K562 (cell line): ENCODE data around the gene CLNK. TPM values are rescaled to one million over a fixed set of nuclear protein-coding genes. Genes with fewer than 3 reads are reported as not detected.

ENCODE experiments used
- ATAC-seq: fragments of 200-7000 bp; cut with Tn5 transposase; 3 replicates; pipeline ENCODE4 v1.9.1; 2020; ENCODE audit warnings: moderate library complexity
- BruUV-seq: library from RNA; stranded (reverse); fragments of 400-500 nt; replicated peaks from 2 replicates; lab custom pipeline; 2021; lab: Mats Ljungman, UMichigan
- CTCF ChIA-PET: fragments of 300-600 bp; formaldehyde crosslinking; extraction: SDS; loops from one replicate; lab custom pipeline; 2021; ENCODE audit warnings: low intra/inter-chr PET ratio; lab: Yijun Ruan, JAX
- POLR2A ChIA-PET: fragments of 300-600, 350-650 bp; sonication (Branson Sonifier 250); formaldehyde crosslinking; extraction: SDS; loops from one replicate; lab custom pipeline; 2021; ENCODE audit warnings: antibody characterized with exemption, inconsistent platforms; lab: Yijun Ruan, JAX
- DNase-seq, 4 experiments: peaks; one replicate each; pipeline versions ENCODE4 v3.0.0 to v3.0.0-alpha.2; 2011 to 2018; ENCODE audit warnings: low spot score in 3 of 4, mixed read lengths in 3 of 4; ENCODE audit errors: extremely low read depth in 1 of 4
- FAIRE-seq: peaks from 2 replicates; lab custom pipeline; 2011; peaks lifted over from hg19 to GRCh38; lab: Jason Lieb, UNC
- H2AFZ ChIP-seq: 2 replicates; pipeline ENCODE4 v1.6.0; 2011; ENCODE audit warnings: low read depth, low read length, control low read depth, inconsistent platforms
- H3K27ac ChIP-seq: fragments of 200-600 bp; 3 replicates; pipeline ENCODE4 v1.8.0; 2011; ENCODE audit warnings: low read depth, mild to moderate bottlenecking, control low read depth, inconsistent platforms, low read length, moderate library complexity, mixed read lengths; ENCODE audit errors: extremely low read depth
- H3K27me3 ChIP-seq, 2 experiments: fragments of 300-600 bp in 1 of 2; 2 replicates in 1 of 2; 3 replicates in 1 of 2; pipeline versions ENCODE4 v1.6.0 to v1.8.0; 2011; ENCODE audit warnings: inconsistent platforms in 2 of 2, low read length in 2 of 2, mild to moderate bottlenecking in 1 of 2, mixed read lengths in 1 of 2, moderate library complexity in 1 of 2; ENCODE audit not compliant: control insufficient read depth in 2 of 2, insufficient read depth in 2 of 2
- H3K36me3 ChIP-seq: fragments of 300-600 bp; 3 replicates; pipeline ENCODE4 v1.8.0; 2011; ENCODE audit warnings: mild to moderate bottlenecking, low read length, inconsistent platforms; ENCODE audit not compliant: control insufficient read depth, insufficient read depth
- H3K4me1 ChIP-seq, 2 experiments: fragments of 200-600 bp in 1 of 2; replicated peaks in 1 of 2; 2 replicates in 1 of 2; 3 replicates in 1 of 2; pipeline versions ENCODE4 v1.5.1 to v1.8.0; 2011; ENCODE audit warnings: inconsistent platforms in 2 of 2, low read length in 2 of 2, mild to moderate bottlenecking in 1 of 2, mixed read lengths in 1 of 2, moderate library complexity in 1 of 2; ENCODE audit not compliant: control insufficient read depth in 2 of 2, insufficient read depth in 2 of 2
- H3K4me2 ChIP-seq: 2 replicates; pipeline ENCODE4 v1.6.1; 2011; ENCODE audit warnings: low read length, control low read depth, inconsistent platforms, mixed read lengths; ENCODE audit not compliant: insufficient read depth
- H3K4me3 ChIP-seq: fragments of 200-600 bp; sonication (generic), shearing (Covaris generic); 2 replicates; pipeline ENCODE4 v1.5.1; 2016; ENCODE audit warnings: control low read depth, inconsistent platforms
- H3K79me2 ChIP-seq: fragments of 200-600 bp; 3 replicates; pipeline ENCODE4 v1.8.0; 2011; ENCODE audit warnings: low read length, inconsistent platforms; ENCODE audit not compliant: control insufficient read depth, insufficient read depth
- H3K9ac ChIP-seq, 2 experiments: 2 replicates each; pipeline versions ENCODE4 v1.6.0 to v1.6.1; 2011; ENCODE audit warnings: low read depth in 2 of 2, low read length in 2 of 2, control low read depth in 1 of 2, inconsistent platforms in 1 of 2, mild to moderate bottlenecking in 1 of 2, mixed read lengths in 1 of 2; ENCODE audit not compliant: insufficient read depth in 1 of 2
- H3K9me1 ChIP-seq: one replicate; pipeline ENCODE4 v1.6.0; 2011; ENCODE audit warnings: inconsistent platforms, mild to moderate bottlenecking, low read length, moderate library complexity; ENCODE audit not compliant: control insufficient read depth, insufficient read depth
- H3K9me3 ChIP-seq: replicated peaks from 2 replicates; pipeline ENCODE4 v1.5.1; 2011; ENCODE audit warnings: low read depth, low read length, inconsistent platforms; ENCODE audit not compliant: control insufficient read depth, insufficient read depth
- H4K20me1 ChIP-seq: replicated peaks from 2 replicates; pipeline ENCODE4 v1.6.1; 2011; ENCODE audit warnings: low read length, inconsistent platforms, mixed read lengths; ENCODE audit not compliant: control insufficient read depth, insufficient read depth
- CHCHD3 ChIP-seq: fragments of 250-450 bp; sonication (Bioruptor Pico); IDR thresholded peaks from 2 replicates; pipeline ENCODE4 v2.1.2; 2022; ENCODE audit warnings: mild to moderate bottlenecking
- ELF2 ChIP-seq: fragments of 250-450 bp; sonication (Bioruptor Pico); IDR thresholded peaks from 2 replicates; pipeline ENCODE4 v1.5.0; 2021; ENCODE audit warnings: mild to moderate bottlenecking
- ETS2 ChIP-seq: IDR thresholded peaks from 2 replicates; pipeline ENCODE4 v1.6.1; 2016; ENCODE audit warnings: borderline replicate concordance, missing genetic modification characterization, mild to moderate bottlenecking, moderate library complexity, missing compliant biosample characterization; ENCODE audit not compliant: poor library complexity, severe bottlenecking
- GATAD2B ChIP-seq: fragments of 450-650 bp; IDR thresholded peaks from 2 replicates; pipeline ENCODE4 v1.6.1; 2017; ENCODE audit warnings: mild to moderate bottlenecking, borderline replicate concordance
- GTF2A2 ChIP-seq: IDR thresholded peaks from 2 replicates; pipeline ENCODE4 v1.6.1; 2016; ENCODE audit warnings: mild to moderate bottlenecking, missing genetic modification characterization, missing compliant biosample characterization
- MXI1 ChIP-seq: IDR thresholded peaks from 2 replicates; pipeline ENCODE4 v1.6.1; 2011; ENCODE audit warnings: low read depth, mild to moderate bottlenecking, improper control_type of control experiment, low read length
- MYC ChIP-seq, 2 experiments: fragments of 250-450 bp in 1 of 2; sonication (Bioruptor Pico) in 1 of 2; IDR thresholded peaks; 2 replicates each; pipeline versions ENCODE4 v1.5.1 to v1.6.1; 2012 to 2021; ENCODE audit warnings: low read depth in 2 of 2, borderline replicate concordance in 1 of 2, improper control_type of control experiment in 1 of 2, low read length in 1 of 2, mild to moderate bottlenecking in 1 of 2, moderate library complexity in 1 of 2
- TSC22D4 ChIP-seq: fragments of 450-650 bp; IDR thresholded peaks from 2 replicates; pipeline ENCODE4 v1.6.1; 2016; ENCODE audit warnings: missing genetic modification characterization, missing biosample characterization, control low read depth
- ZNF282 ChIP-seq: sonication (generic); formaldehyde crosslinking; IDR thresholded peaks from 2 replicates; pipeline ENCODE4 v1.8.1; 2023; ENCODE audit warnings: missing genetic modification reagents
- ZNF398 ChIP-seq: fragments of 250-450 bp; sonication (Bioruptor Pico); IDR thresholded peaks from 2 replicates; pipeline ENCODE4 v1.8.0; 2021; ENCODE audit warnings: moderate library complexity, mild to moderate bottlenecking, inconsistent platforms
- ZNF586 ChIP-seq: fragments of 450-650 bp; formaldehyde crosslinking; conservative IDR thresholded peaks from 2 replicates; pipeline ENCODE4 v1.4.0; 2020; ENCODE audit warnings: mild to moderate bottlenecking, moderate library complexity
- ZSCAN32 ChIP-seq: fragments of 450-650 bp; formaldehyde crosslinking; IDR thresholded peaks from 2 replicates; pipeline ENCODE4 v1.4.0; 2020; ENCODE audit warnings: mild to moderate bottlenecking, moderate library complexity
- WGBS: fragments of 100-300 bp; shearing (Covaris generic); methylation state at CpG from one replicate; pipeline ENCODE4 v1.1.6; 2016; ENCODE audit warnings: low coverage, mixed read lengths; ENCODE audit not compliant: insufficient coverage; ENCODE audit errors: missing lambda C conversion rate; 5-methylcytosine and 5-hydroxymethylcytosine counted together
- in situ Hi-C: fragments of 300-500 bp; cut with MboI; formaldehyde crosslinking; loops from 4 replicates; pipeline ENCODE4 v1.15.0; 2018; ENCODE audit warnings: inconsistent platforms, mixed read lengths
- intact Hi-C: fragments of 100-400 bp; cut with micrococcal nuclease; formaldehyde crosslinking; loops from 2 replicates; pipeline ENCODE4 v1.14.2; 2022
- polyA plus RNA-seq, 8 experiments: library from polyadenylated mRNA; depleted of rRNA in 4 of 8; stranded (reverse) in 5 of 8; unstranded in 3 of 8; fragments of >200 nt; fragmentation: Nextera tagmentation in 2 of 8; fragmentation: Illumina TruSeq in 1 of 8; extraction: Ambion mirVana in 2 of 8; extraction: Trizol in 1 of 8; gene quantifications; 2 replicates each; pipeline versions ENCODE4 v1.2.1 to v1.2.3, GENCODE V29; 2011 to 2014; ENCODE audit warnings: inconsistent platforms in 1 of 8, missing spikeins in 1 of 8
- total RNA-seq, 7 experiments: library from RNA; depleted of rRNA in 6 of 7; stranded (reverse); fragments of >200 nt in 6 of 7; fragmentation: Illumina TruSeq in 2 of 7; extraction: Trizol in 2 of 7; gene quantifications; 2 replicates each; pipeline versions ENCODE4 v1.2.1 to v1.2.3, GENCODE V29; 2011 to 2021; ENCODE audit warnings: low replicate concordance in 1 of 7

Gene CLNK
- total and polyA plus RNA-seq, 9 of the 15 experiments (the other 6 are each of a cell fraction or from before 2014, with no cell fraction given): not detected

- Histone ChIP-seq H3K27me3 (peaks cover 0 to 4% of the 10 kb centered on the region in 2 experiments; a peak in 1 of 5 replicates), H4K20me1 (no peaks in the 10 kb centered on the region), H3K4me1 (no peaks in the 10 kb centered on the region), H2AFZ (no peak overlapping the region), H3K4me2 (no peak overlapping the region), H3K9me1 (no peaks in the 10 kb centered on the region), H3K9ac (no peak overlapping the region), H3K27ac (no peak overlapping the region), H3K79me2 (no peaks in the 10 kb centered on the region), H3K9me3 (no peaks in the 10 kb centered on the region), H3K36me3 (no peaks in the 10 kb centered on the region), H3K4me3 (no peak overlapping the region)
- TF ChIP-seq ETS2 (tag) (no peak), MXI1 (no peak), MYC (IDR thresholded peaks at IDR 0.05; ENCODE audit: low read depth, low read length) (no peak), MYC (CRISPR knock-in tag; IDR thresholded peaks at IDR 0.05; ENCODE audit: borderline replicate concordance, low read depth) (no peak), ZNF586 (no peak), CHCHD3 (CRISPR knock-in tag) (no peak), GATAD2B (no peak), ZSCAN32 (CRISPR knock-in tag) (no peak), ELF2 (CRISPR knock-in tag) (no peak), ZNF282 (CRISPR knock-in tag) (no peak), GTF2A2 (tag) (no peak), ZNF398 (CRISPR knock-in tag) (no peak), TSC22D4 (no peak)
- in situ Hi-C loops: no loop called here
- POLR2A ChIA-PET: no interaction called here
- FAIRE-seq (no peak), DNase-seq (no peak), ATAC-seq (no peak)
- intact Hi-C loops: no loop called here
- CTCF ChIA-PET: no interaction called here
- 0% methylated on average over 4 of the region's 4 CpGs for WGBS
- no TSS peak for BruUV-seq
Observed at GRCh38 chr4:10721616-10722015, 37.0 kb upstream of the CLNK start.
